AG09309 (cell line): ENCODE data around the gene CHD9.

Experiments used
- DNase-seq: peaks from one replicate; pipeline ENCODE4 v3.0.0-alpha.2; 2010; ENCODE audit warnings: low read depth
- H3K4me3 ChIP-seq: 2 replicates; pipeline ENCODE4 v1.5.1; 2011; ENCODE audit warnings: mild to moderate bottlenecking, low read depth, low read length, moderate library complexity; ENCODE audit not compliant: control insufficient read depth
- CTCF ChIP-seq: IDR thresholded peaks from 2 replicates; pipeline ENCODE4 v1.5.1; 2011; ENCODE audit warnings: mild to moderate bottlenecking, low read depth, low read length, inconsistent platforms; ENCODE audit not compliant: insufficient read depth, control insufficient read depth; ENCODE audit errors: missing control alignments

The CHD9 gene

GRCh38 chr16:53054670-53055485 lies at the start of gene CHD9:
Gene CHD9, plus strand, starts transcription at chr16:53054991. Its CDS starts 101,099 bp downstream, at chr16:53156090.
- TF ChIP-seq CTCF: peak; percentile 91
- DNase-seq: peak; percentile 34
- H3K4me3 ChIP-seq: peak within 1 kb of the TSS; percentile 93

GRCh38 chr16:53007095-53007494 lies 47.7 kb upstream of the CHD9 start:
- TF ChIP-seq CTCF: no peak
- H3K4me3 ChIP-seq: no peak overlapping the region
- DNase-seq: no peak

GRCh38 chr16:53014287-53014686 lies 40.5 kb upstream of the CHD9 start:
- no peak for TF ChIP-seq CTCF
- H3K4me3 ChIP-seq: no peak overlapping the region
- DNase-seq: no peak

GRCh38 chr16:53018834-53019416 lies 35.9 kb upstream of the CHD9 start:
- DNase-seq: no peak
- no peak overlapping the region for H3K4me3 ChIP-seq
- TF ChIP-seq CTCF: no peak

- no peak overlapping the region for H3K4me3 ChIP-seq
- DNase-seq: no peak
- TF ChIP-seq CTCF: peak; percentile 62
Observed at GRCh38 chr16:53022374-53022773, 32.4 kb upstream of the CHD9 start.

GRCh38 chr16:53024045-53024444 lies 30.7 kb upstream of the CHD9 start:
- TF ChIP-seq CTCF: no peak
- no peak for DNase-seq
- H3K4me3 ChIP-seq: no peak overlapping the region
